Epithelial cell of proximal tubule (primary cell): Measurements from ENCODE around the gene LRCOL1. TPM values are rescaled to one million over a fixed set of nuclear protein-coding genes. Genes with fewer than 3 reads are reported as not detected.

Source experiments
- DNase-seq: peaks from one replicate; pipeline ENCODE4 v3.0.0-alpha.2; 2011; ENCODE audit warnings: low read depth
- H3K4me3 ChIP-seq: 2 replicates; pipeline ENCODE4 v1.5.1; 2011; ENCODE audit warnings: low read depth, mild to moderate bottlenecking, low read length
- CTCF ChIP-seq: conservative IDR thresholded peaks from 2 replicates; pipeline ENCODE4 v1.5.1; 2012; ENCODE audit warnings: low read depth, mild to moderate bottlenecking, low read length
- total RNA-seq: library from RNA; depleted of rRNA; stranded (reverse); fragments of >200 nt; gene quantifications from 2 replicates; pipeline ENCODE4 v1.2.3, GENCODE V29; 2015

Gene LRCOL1
- not detected in 2 replicates for total RNA-seq

- no peak for TF ChIP-seq CTCF
- H3K4me3 ChIP-seq: peak within 1 kb of the TSS; percentile 8
- no peak for DNase-seq
Measured at GRCh38 chr12:132610051-132610759, at the start of gene LRCOL1. LRCOL1 (minus strand) TSS chr12:132610582; CDS start chr12:132606251, 4,331 bp downstream.

- no peak for DNase-seq
- no peak overlapping the region for H3K4me3 ChIP-seq
- no peak for TF ChIP-seq CTCF
Measured at GRCh38 chr12:132660052-132660451, 49.7 kb upstream of the LRCOL1 start.

- no peak for TF ChIP-seq CTCF
- H3K4me3 ChIP-seq: no peak overlapping the region
- DNase-seq: no peak
Measured at GRCh38 chr12:132659146-132659545, 48.8 kb upstream of the LRCOL1 start.

- DNase-seq: no peak
- TF ChIP-seq CTCF: no peak
- no peak overlapping the region for H3K4me3 ChIP-seq
Measured at GRCh38 chr12:132658149-132658894, 47.9 kb upstream of the LRCOL1 start.

- DNase-seq: no peak
- peak; percentile 5 for TF ChIP-seq CTCF
- H3K4me3 ChIP-seq: no peak overlapping the region
Measured at GRCh38 chr12:132657004-132657727, 46.8 kb upstream of the LRCOL1 start.

- DNase-seq: no peak
- TF ChIP-seq CTCF: no peak
- no peak overlapping the region for H3K4me3 ChIP-seq
Measured at GRCh38 chr12:132653567-132654290, 43.3 kb upstream of the LRCOL1 start.
